HG02678 (cell line): Measurements from ENCODE around the gene NOBOX.
"Not testable (repeated sequence)": the region's sequence is repeated elsewhere in the genome, so short reads cannot be mapped to it uniquely, and the experiment has no call there.

Experiments used
- ATAC-seq: cut with Tn5 transposase; IDR thresholded peaks from one replicate; pipeline ENCODE4 v1.9.1; 2021; ENCODE audit warnings: mild to moderate bottlenecking, moderate library complexity; ENCODE audit not compliant: unreplicated experiment

Gene NOBOX

DNA sequence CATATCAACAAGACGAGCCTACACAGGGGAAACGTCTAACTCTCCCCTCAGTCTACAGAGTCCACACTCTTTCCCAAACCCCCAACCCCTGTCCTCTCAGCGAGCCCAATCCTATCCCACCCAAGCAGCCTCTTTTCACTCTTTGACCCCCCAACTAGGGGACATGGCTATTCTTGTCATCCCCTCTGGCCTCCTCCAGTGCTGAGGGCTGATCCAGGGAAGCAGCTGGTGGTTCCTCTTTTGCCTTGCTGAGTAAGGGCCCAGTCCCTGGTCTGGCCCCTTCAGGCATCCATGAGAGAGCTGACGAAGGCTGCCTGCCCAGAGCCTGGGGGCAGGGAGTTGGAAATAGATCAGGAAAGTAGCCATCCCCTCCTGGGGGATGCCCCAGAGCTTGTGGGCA is 6.4 kb downstream of the NOBOX start:
- ATAC-seq = no peak

DNA sequence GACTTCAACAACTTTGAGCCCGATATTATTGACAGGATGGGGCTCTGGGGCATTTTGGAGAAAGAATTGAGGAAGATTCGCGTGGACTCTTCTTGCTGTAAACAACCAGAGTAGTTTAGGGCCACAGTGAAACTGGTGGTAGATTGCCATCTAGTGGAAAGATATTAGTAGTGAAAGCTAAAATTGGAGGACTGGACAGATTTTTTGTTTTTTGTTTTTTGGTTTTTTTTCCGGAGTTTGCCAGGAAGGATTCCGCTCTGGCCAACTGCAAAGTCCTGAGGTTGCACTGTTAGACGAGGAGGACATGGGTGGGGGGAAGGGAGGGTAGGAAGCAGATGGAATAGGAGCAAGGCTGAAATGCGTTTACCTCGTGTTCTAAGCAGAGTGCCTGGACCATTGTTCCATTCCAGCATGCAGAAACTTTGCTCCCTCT is 11.7 kb downstream of the NOBOX start:
- ATAC-seq = peak; percentile 74

DNA sequence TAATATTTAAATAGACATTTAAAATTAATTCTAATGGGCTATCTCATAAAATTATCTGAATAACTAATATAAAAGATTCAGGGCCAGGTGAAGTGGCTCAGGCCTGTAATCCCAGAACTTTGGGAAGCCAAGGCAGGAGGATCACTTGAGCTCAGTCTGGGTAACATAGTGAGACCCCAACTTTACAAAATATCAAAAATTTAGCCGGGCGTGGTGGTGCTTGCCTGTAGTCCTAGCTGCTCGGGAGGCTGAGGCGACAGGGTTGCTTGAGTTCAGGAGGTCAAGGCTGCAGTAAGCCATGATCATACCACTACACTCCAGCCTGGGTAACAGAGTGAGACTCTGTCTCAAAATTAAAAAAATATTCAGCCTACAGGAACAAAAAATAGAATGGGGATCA is 12.5 kb downstream of the NOBOX start:
- ATAC-seq = no peak

DNA sequence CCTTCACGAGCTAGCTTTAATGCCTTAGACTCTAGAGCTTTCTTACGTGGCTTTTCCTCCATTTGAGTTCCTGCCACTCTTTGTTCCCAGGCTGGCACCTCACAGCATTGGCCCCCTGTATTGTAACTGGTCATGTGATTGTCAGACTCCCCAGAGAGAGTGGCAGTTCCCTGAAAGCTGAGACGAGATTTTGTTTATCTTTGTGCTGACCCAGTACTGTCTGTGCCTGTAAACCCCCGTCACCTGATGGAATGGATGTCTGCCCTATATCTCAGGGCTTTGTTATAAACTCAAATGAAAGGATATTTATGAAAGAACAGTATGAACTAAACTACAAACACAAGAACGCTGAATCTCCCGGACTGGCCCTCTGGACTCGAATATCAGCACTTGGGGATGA is 13.0 kb downstream of the NOBOX start:
- no peak for ATAC-seq

DNA sequence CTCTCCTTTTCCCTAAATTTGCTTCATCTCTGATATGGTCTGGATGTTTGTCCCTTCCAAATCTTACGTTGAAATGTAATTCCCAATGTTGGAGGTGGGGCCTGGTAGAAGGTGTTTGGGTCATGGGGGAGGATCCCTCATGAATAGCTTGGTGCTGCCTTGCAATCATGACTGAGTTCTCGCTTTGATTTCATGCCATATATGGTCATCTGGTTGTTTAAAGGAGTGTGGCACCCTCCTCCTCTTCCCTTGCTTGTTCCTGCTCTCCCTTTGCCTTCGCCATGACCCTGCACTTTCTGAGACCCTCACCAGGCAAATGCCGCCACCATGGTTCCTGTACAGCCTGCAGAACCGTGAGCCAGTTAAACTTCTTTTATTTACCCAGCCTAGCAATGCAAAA is 14.5 kb downstream of the NOBOX start:
- no peak for ATAC-seq

DNA sequence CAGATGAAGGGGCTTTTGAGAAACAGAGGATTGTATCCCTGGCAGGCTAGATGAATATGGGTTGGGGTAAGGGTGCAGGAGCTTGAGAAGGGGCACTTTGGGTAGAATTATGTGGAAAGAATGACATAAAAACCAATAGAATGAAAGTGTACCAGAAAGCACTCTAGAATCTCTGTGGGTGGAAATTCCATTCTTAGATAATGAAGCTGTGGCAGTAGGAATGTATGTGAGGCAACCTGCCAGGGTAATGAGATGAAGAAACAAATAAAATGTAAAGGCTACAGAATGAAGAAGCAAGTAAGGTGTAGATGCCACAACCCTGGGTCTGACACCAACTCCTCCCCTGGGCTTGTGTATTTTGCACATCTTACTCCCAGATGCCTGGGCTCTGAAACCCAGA is 16.8 kb downstream of the NOBOX start:
- no peak for ATAC-seq

DNA sequence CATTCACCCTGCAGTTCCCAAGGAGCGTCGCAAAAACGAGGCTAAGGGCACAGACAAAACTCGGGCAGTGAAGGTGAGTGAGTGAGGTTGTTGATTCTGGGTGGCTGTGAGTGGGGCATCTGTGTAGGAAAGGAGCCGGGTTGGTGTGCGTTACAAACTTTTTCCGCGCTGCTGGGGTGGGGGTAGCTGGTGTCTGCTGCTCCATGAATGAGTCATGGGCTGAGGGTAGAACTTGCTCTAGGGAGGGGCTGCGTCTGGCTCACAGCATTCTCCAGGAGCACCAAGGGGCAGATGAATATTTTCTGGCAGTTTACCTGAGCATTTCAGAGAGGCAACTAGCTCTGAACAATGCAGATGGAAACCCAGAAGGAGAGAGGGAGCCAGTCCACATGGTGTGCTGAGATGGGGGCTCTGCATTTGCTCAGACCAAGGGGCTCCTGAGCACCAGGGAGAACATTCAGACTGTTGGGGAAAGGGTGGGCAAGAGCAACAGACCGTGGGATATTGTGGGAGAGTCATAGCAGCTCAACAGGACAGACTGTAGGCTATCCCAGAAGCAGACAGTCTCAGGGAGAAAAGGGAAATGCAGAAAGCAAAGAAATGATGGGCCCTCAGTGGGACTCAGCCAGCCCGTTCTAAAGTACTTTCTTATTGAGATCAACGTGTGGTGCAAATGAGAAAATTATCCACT is 18.8 kb downstream of the NOBOX start:
- ATAC-seq = no peak

DNA sequence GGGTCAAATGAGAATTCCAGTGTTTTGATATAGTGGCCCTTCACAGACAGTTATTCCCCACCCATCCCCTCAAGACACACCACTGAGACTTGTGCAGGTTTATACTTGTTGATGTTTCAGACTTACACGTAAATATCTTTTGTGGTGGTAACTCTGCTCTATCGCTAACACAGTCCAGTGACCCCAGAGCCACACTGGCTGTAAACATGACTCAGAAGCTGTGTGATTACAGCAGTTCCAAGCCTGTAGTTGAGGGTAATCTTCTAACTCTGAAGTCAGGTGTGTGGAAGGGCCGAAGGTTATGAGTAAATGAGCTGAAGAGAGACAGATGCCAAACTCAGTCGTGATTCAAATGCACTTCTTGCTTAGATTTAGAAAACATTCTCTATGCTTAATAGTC is 19.4 kb downstream of the NOBOX start:
- ATAC-seq = no peak

DNA sequence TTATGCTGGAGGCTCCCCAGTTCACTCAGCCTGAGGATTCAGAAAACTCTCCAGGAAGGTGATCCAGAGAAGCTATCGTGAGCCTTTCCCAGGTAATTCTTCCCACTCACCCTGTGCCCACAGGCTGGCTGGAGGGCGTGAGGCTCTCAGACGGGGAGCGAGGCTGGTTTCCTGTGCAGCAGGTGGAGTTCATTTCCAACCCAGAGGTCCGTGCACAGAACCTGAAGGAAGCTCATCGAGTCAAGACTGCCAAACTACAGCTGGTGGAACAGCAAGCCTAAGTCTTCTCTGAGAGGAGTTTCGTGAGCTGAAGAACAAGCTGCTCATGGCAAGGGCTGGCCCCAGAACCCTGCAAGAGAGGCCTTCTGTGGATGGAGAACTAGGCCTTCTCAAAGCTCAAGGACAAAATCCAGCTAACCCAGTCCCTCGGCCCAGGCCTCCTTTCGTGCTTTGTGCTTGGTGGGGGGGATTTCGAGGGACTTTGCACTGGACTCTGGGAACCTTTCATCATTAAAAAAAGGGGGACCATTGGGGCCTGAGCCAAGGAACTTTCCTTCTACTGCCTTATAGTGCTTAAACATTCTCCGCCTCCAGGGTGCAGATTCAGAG is 23.6 kb downstream of the NOBOX start:
- ATAC-seq = no peak

DNA sequence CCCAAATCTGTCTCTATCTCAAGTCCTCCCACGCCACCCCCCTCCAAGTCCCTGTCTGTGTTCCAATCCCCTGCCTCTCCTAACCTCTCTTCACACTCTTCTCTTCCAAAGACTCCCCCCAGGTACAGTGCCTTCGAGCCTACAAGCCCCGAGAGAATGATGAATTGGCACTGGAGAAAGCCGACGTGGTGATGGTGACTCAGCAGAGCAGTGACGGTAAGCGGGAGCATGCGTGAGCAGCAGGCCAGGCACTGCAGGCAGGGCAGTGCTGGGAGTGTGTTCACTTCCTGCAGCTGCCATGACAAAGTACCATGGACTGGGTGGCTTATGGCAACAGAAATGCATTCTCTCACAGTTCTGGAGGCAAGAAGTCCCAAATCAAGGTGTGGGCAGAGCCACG is 24.8 kb downstream of the NOBOX start:
- no peak for ATAC-seq

DNA sequence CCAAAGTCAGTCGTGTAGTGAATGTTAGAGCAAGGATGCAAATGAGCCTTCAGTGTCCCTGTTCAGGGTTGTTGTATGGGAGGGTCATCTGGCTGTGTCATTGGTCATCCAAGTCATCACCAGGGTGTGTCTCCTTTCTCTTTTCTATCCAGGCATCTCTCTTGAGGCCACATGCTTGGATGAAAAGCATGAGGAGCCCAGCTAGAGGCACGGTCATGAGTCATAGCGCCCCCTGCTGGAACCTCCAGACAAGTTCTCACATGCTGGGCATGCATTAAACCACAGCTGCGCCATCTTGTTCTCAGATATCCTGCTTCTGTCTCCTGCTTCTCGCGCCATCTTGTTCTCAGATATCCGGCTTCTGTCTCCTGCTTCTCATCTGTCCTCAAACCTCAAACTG is 34.3 kb downstream of the NOBOX start:
- not testable (repeated sequence) for ATAC-seq

DNA sequence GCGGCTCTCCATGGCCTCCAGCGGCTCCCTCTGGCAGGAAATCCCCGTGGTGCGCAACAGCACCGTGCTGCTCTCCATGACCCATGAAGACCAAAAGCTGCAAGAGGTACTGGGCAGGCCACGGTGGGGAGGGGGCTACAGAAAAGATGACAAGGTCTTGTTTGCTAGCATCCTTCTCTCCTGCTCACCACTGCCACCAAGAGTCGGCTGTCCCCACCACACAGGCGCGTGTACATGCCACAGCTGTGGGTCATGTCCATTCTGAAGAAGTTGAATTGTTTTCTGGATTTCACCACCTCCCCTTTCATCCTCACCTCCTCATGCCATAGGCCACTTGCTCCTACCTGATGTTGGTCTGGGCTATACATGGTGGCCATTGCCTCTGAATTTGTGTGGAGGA is 36.2 kb downstream of the NOBOX start:
- ATAC-seq = not testable (repeated sequence)

DNA sequence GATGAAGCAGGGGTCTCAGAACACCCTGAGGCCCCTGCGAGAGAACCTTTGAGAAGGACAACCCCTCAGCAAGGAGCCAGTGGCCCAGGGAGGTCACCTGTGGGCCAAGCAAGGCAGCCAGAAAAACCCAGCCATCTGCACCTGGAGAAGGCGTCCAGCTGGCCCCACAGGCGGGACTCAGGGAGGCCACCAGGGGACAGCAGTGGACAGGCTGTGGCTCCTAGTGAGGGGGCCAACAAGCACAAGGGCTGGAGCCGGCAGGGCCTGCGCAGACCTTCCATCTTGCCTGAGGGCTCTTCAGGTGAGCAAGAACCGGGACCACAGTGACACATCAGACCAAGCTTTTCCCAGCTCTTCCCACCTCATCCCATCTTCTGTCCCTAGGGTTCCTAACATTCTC is 38.0 kb downstream of the NOBOX start:
- not testable (repeated sequence) for ATAC-seq

DNA sequence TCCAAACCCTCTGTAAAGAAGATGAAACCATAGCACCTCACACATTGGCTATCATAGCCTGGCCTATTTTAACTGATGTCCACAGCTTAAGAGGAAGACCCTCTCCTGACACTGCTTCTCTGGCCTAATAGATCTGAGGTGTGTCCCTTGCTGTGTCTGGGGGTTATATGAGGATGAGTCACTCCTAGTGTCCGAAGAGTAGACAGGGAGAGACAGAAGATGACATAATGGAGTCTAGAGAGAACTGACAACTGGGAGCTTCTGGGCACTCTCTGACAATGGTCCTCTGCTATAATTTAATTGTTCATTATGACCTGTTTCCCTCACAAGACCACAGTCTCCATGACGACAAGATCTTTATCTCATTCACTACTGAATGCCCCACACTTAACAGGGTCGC is 41.4 kb downstream of the NOBOX start:
- not testable (repeated sequence) for ATAC-seq

DNA sequence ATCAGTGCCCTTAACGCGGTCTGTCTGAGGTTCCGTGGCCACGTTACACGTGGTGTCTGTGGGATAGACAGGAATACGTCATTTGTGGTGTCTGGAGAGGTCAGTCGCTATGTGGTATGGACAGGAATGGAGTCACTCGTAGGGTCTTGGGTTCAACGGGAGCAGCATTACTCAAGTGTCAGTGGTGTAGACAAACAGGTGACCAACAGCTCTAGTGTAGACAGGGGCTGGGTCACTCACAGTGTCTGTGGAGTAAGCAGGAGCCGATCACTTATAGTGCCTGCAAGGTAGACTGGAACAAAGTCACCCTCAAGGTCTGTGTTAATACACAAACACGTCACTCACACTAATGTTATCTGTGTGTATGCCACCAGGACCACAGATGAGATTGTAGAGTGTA is 46.6 kb downstream of the NOBOX start:
- ATAC-seq = not testable (repeated sequence)

DNA sequence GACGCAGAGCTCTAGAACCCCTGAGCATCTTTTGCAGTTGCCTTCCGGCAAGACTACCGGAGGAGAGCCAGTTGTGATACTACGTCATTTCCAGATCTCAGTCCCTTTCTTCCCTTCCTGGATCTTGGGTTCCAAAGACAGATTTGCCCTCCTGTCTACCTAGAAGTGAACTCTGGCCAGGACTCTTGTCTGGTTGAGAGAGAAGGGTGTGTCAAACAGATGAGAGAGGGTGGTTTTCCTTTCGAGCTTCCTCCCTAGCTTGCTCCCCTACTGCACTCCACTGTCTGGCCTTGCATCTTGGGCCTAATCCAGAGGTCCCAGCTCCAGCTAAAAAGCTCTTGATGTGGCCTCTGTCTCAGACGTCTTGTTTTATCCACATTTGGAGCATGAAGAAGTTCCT is 47.3 kb downstream of the NOBOX start:
- not testable (repeated sequence) for ATAC-seq

DNA sequence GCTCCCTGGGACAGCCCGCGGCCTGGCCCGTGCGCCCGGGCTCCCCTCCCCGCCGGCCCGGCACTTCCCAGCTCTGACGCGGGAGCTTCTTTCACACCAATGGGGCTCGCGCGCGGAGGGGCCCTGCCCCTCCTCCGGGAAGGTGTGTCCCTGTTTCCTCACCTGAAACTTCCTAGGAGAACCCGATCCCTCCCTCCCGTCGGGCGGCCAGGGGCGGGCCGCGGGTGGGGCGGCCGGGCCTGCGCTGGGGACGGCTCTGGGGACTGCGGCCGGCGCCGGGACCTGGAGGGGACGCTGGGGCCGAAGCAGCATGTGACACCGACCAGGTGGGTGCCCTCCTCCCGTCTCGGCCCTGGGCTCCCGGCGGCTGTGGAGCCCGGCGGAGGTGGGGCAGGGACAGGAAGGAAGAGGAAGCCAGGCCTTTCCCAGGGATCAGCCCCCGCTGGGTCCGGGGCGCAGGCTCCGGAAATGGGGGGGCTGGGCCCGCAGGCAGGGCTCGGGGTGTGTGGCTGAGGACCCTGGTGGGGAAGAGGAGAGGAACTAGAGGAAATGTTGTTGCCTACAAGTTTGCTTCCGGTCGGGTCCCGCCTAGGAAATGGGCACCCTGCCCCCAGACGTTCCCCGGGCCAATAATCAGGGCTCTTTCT is 48.2 kb downstream of the NOBOX start, which contains the start of gene ARHGEF5:
ARHGEF5 (plus strand) TSS at position 227 of the 647 bp plus-strand sequence. CDS start 7,268 bp downstream, outside the sequence.
- peak; percentile 73 for ATAC-seq

DNA sequence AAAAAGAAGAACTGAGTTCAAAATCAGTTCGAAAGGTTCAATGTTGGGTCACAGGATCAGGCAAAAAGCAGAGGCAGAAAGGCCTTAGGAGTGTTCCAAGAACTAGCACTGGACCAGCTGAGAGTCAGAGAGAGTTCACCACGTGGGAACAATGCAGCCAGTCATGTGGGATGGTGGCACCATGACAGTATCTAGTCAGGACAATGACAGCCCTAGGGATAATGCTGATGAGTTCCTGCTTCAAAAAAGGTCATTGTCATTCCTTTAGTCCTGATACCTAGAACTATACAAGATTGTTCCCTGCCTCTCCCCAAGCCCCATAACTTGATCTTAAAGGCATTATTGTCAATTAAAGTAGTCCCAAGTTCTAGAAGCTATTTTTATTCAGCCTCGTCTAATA is 51.8 kb downstream of the NOBOX start:
- ATAC-seq = not testable (repeated sequence)

DNA sequence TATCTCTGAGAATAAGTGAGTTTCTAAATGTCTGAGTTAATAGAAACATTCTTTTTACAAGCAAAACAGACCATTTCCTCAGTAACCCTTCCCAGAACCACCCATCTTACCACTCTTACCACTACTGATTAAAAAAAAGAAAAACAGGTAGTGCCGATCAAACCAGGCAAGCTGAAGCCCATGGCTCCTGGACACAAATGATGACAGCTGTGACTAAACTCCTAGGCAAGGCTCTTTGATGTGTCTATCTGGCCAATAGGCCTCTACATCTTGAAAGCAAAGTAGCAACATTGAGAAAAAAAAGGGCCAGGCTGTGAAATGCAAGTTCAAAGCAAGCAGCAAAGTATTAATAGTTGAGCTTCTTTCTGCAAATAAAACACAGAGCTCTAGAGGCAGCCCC is 54.9 kb downstream of the NOBOX start:
- ATAC-seq = peak; percentile 45
